Neural progenitor cell (in vitro differentiated cells): ENCODE data around the gene VWA8.

Source experiments
- EZH2 ChIP-seq: fragments of 200-600 bp; sonication (generic); IDR thresholded peaks from 2 replicates; pipeline ENCODE4 v1.6.1; 2017; ENCODE audit warnings: antibody characterized with exemption, mild to moderate bottlenecking, moderate library complexity
- EZH2phosphoT487 ChIP-seq: fragments of 200-600 bp; sonication (generic); IDR thresholded peaks from 2 replicates; pipeline ENCODE4 v1.6.1; 2017; ENCODE audit warnings: antibody characterized with exemption
- TF ChIP-seq, protein P1 (sequence below): fragments of 200-600 bp; sonication (generic); IDR thresholded peaks from 2 replicates; pipeline ENCODE4 v1.5.1; 2017; ENCODE audit warnings: antibody characterized with exemption, mild to moderate bottlenecking

DNA sequence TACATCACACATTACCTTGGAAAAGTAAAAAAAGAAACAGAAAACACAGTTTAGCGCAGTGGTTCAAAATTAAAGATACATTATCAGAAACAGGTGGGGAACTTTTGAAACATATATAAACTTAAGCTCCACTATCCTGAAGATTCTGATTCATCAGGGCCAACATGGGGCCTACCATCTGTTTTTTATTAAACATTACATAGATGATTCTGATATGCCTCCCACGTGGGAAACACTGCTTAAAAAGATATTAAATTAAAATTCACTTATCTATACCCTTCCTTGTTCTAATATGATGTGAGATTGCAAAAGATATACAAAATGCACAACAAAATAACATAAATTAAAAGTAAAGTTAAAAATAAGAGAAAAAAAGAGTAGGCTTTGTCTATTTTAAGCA lies 125.0 kb downstream of the VWA8 start:
- TF ChIP-seq EZH2 (no peak), EZH2phosphoT487 (no peak)
- TF ChIP-seq, protein P1, sequence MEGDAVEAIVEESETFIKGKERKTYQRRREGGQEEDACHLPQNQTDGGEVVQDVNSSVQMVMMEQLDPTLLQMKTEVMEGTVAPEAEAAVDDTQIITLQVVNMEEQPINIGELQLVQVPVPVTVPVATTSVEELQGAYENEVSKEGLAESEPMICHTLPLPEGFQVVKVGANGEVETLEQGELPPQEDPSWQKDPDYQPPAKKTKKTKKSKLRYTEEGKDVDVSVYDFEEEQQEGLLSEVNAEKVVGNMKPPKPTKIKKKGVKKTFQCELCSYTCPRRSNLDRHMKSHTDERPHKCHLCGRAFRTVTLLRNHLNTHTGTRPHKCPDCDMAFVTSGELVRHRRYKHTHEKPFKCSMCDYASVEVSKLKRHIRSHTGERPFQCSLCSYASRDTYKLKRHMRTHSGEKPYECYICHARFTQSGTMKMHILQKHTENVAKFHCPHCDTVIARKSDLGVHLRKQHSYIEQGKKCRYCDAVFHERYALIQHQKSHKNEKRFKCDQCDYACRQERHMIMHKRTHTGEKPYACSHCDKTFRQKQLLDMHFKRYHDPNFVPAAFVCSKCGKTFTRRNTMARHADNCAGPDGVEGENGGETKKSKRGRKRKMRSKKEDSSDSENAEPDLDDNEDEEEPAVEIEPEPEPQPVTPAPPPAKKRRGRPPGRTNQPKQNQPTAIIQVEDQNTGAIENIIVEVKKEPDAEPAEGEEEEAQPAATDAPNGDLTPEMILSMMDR: no peak
